GM23338 (cell line): ENCODE results near the gene AP1S2. TPM values are rescaled to one million over a fixed set of nuclear protein-coding genes. Genes with fewer than 3 reads are reported as not detected.
A peak's percentile ranks its signal among the peaks of the same experiment; 100 is the strongest.

Experiments used
- ATAC-seq: fragments of 200-7000 bp; cut with Tn5 transposase; 3 replicates; pipeline ENCODE4 v1.9.1; 2020
- DNase-seq: peaks from one replicate; pipeline ENCODE4 v3.0.0-alpha.2; 2015; ENCODE audit warnings: low spot score
- H2AFZ ChIP-seq: fragments of 200-600 bp; sonication (generic); 2 replicates; pipeline ENCODE4 v1.8.0; 2016; ENCODE audit warnings: antibody characterized with exemption, mild to moderate bottlenecking, moderate library complexity
- H3F3A ChIP-seq: fragments of 200-600 bp; sonication (generic); replicated peaks from 2 replicates; pipeline ENCODE4 v1.8.0; 2017; ENCODE audit warnings: antibody characterized with exemption, mixed run types, low read depth
- H3K27ac ChIP-seq: fragments of 200-600 bp; sonication (generic); 2 replicates; pipeline ENCODE4 v1.6.1; 2016; ENCODE audit warnings: low read depth
- H3K27me3 ChIP-seq: fragments of 200-600 bp; sonication (generic); 2 replicates; pipeline ENCODE4 v1.8.0; 2016; ENCODE audit warnings: mild to moderate bottlenecking, mixed run types, moderate library complexity; ENCODE audit not compliant: insufficient read depth
- H3K36me3 ChIP-seq: fragments of 200-600 bp; sonication (generic); 2 replicates; pipeline ENCODE4 v1.8.0; 2016; ENCODE audit warnings: mild to moderate bottlenecking; ENCODE audit not compliant: insufficient read depth
- H3K4me1 ChIP-seq: fragments of 200-600 bp; sonication (generic); 2 replicates; pipeline ENCODE4 v1.8.0; 2016; ENCODE audit warnings: mild to moderate bottlenecking, moderate library complexity; ENCODE audit not compliant: insufficient read depth
- H3K4me2 ChIP-seq: fragments of 200-600 bp; sonication (generic); 2 replicates; pipeline ENCODE4 v1.7.1; 2017; ENCODE audit warnings: mixed run types
- H3K4me3 ChIP-seq: fragments of 200-600 bp; sonication (generic); 2 replicates; pipeline ENCODE4 v1.6.1; 2016; ENCODE audit warnings: mixed run types
- H3K79me2 ChIP-seq: fragments of 200-600 bp; sonication (generic); replicated peaks from 2 replicates; pipeline ENCODE4 v1.8.0; 2017; ENCODE audit warnings: mild to moderate bottlenecking; ENCODE audit not compliant: insufficient read depth
- H3K9me2 ChIP-seq: fragments of 200-600 bp; sonication (generic); 2 replicates; pipeline ENCODE4 v1.8.0; 2017; ENCODE audit not compliant: insufficient read depth
- H4K20me1 ChIP-seq: fragments of 200-600 bp; sonication (generic); replicated peaks from 2 replicates; pipeline ENCODE4 v1.8.0; 2017; ENCODE audit warnings: mild to moderate bottlenecking; ENCODE audit not compliant: insufficient read depth
- H3K27ac Mint-ChIP-seq: 2 replicates; pipeline ENCODE4 v1.8.0; 2020; ENCODE audit warnings: inconsistent platforms, mild to moderate bottlenecking, moderate library complexity, mixed read lengths
- H3K27me3 Mint-ChIP-seq: 3 replicates; pipeline ENCODE4 v1.8.0; 2022; ENCODE audit warnings: low read depth, mild to moderate bottlenecking, moderate library complexity, mixed read lengths, inconsistent platforms; ENCODE audit not compliant: insufficient read depth, poor library complexity
- H3K36me3 Mint-ChIP-seq: 3 replicates; pipeline ENCODE4 v1.8.0; 2021; ENCODE audit warnings: low read depth, mild to moderate bottlenecking, inconsistent platforms, moderate library complexity, mixed read lengths
- H3K4me1 Mint-ChIP-seq: 3 replicates; pipeline ENCODE4 v1.8.0; 2020; ENCODE audit warnings: mild to moderate bottlenecking, inconsistent platforms, mixed read lengths
- H3K4me3 Mint-ChIP-seq: 3 replicates; pipeline ENCODE4 v1.8.0; 2021; ENCODE audit warnings: moderate library complexity, mild to moderate bottlenecking, inconsistent platforms, mixed read lengths
- H3K9me3 Mint-ChIP-seq: 3 replicates; pipeline ENCODE4 v1.8.0; 2020; ENCODE audit warnings: moderate library complexity, mild to moderate bottlenecking, inconsistent platforms, mixed read lengths
- ZNF114 ChIP-seq: fragments of 250-450 bp; sonication (Bioruptor Pico); IDR thresholded peaks from 2 replicates; pipeline ENCODE4 v1.5.0; 2020; ENCODE audit warnings: mild to moderate bottlenecking, moderate library complexity
- polyA plus RNA-seq: library from polyadenylated mRNA; unstranded; fragments of >200 nt; fragmentation: Nextera tagmentation; extraction: Ambion mirVana; gene quantifications from 2 replicates; pipeline ENCODE4 v1.2.1, GENCODE V29; 2016
- total RNA-seq: library from RNA; depleted of rRNA; stranded (reverse); fragments of >200 nt; shearing (Covaris generic); gene quantifications from 2 replicates; pipeline ENCODE4 v1.2.3, GENCODE V29; 2014
- TF ChIP-seq, protein P1 (sequence below): IDR thresholded peaks from 2 replicates; pipeline ENCODE4 v1.6.1; 2016; ENCODE audit warnings: antibody characterized with exemption
- TF ChIP-seq, protein P2 (sequence below), 2 experiments: fragments of 200-600 bp in 1 of 2; sonication (generic) in 1 of 2; conservative IDR thresholded peaks; 2 replicates each; pipeline versions ENCODE4 v1.5.1 to v1.6.1; 2016 to 2017; ENCODE audit warnings: antibody characterized with exemption in 2 of 2, low read depth in 2 of 2, mild to moderate bottlenecking in 2 of 2, moderate library complexity in 1 of 2
- TF ChIP-seq, protein P3 (sequence below): fragments of 250-450 bp; sonication (Bioruptor Pico); IDR thresholded peaks from 2 replicates; pipeline ENCODE4 v1.5.0; 2020; ENCODE audit warnings: mild to moderate bottlenecking, moderate library complexity

The AP1S2 gene
- total and polyA plus RNA-seq, 2 experiments from 2014 or later: 160 to 251 TPM

DNA sequence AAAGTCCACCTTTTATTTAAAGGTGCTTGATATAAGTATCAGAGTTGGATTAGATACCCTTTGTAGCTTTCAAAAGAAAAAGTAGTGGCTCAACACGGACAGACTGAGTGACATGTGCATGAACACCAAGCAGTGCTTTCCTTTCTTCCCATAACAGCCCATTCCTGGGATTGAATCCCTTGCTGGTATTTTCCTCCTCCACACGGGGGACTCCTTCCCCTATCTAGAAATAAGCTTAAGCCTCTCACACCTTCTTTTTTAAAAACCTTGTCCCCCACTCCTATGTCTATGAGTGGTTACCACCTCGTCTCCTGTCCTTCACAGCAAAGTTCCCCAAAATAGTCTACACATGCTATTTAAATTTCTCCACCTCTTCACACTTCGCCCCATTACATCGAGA is 5.1 kb downstream of the AP1S2 start:
- peak; percentile 39 for DNase-seq
- Histone ChIP-seq H3F3A (no peaks in the 10 kb centered on the region), H3K4me2 (peak overlapping the region; percentile 38), H3K36me3 (peaks cover 31% of the 10 kb centered on the region; the same call in 1 of the 2 replicates), H3K79me2 (peaks cover 98% of the 10 kb centered on the region), H4K20me1 (no peaks in the 10 kb centered on the region; the same call in none of the 2 replicates), H3K4me1 (peaks cover 34% of the 10 kb centered on the region), H3K4me3 (no peak overlapping the region), H3K9me2 (no peaks in the 10 kb centered on the region), H2AFZ (no peak overlapping the region), H3K27ac (peak overlapping the region; percentile 21; the same call in 1 of the 2 replicates), H3K27me3 (no peaks in the 10 kb centered on the region)
- peaks cover 43% of the 10 kb centered on the region for H3K4me1 Mint-ChIP-seq
- peak overlapping the region; percentile 33 for H3K27ac Mint-ChIP-seq
- TF ChIP-seq, protein P1, sequence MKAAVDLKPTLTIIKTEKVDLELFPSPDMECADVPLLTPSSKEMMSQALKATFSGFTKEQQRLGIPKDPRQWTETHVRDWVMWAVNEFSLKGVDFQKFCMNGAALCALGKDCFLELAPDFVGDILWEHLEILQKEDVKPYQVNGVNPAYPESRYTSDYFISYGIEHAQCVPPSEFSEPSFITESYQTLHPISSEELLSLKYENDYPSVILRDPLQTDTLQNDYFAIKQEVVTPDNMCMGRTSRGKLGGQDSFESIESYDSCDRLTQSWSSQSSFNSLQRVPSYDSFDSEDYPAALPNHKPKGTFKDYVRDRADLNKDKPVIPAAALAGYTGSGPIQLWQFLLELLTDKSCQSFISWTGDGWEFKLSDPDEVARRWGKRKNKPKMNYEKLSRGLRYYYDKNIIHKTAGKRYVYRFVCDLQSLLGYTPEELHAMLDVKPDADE: no peak
- TF ChIP-seq, protein P2, sequence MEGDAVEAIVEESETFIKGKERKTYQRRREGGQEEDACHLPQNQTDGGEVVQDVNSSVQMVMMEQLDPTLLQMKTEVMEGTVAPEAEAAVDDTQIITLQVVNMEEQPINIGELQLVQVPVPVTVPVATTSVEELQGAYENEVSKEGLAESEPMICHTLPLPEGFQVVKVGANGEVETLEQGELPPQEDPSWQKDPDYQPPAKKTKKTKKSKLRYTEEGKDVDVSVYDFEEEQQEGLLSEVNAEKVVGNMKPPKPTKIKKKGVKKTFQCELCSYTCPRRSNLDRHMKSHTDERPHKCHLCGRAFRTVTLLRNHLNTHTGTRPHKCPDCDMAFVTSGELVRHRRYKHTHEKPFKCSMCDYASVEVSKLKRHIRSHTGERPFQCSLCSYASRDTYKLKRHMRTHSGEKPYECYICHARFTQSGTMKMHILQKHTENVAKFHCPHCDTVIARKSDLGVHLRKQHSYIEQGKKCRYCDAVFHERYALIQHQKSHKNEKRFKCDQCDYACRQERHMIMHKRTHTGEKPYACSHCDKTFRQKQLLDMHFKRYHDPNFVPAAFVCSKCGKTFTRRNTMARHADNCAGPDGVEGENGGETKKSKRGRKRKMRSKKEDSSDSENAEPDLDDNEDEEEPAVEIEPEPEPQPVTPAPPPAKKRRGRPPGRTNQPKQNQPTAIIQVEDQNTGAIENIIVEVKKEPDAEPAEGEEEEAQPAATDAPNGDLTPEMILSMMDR (conservative IDR thresholded peaks at IDR 0.05; ENCODE audit: low read depth in 2 of 2): peak; percentile 34 to 44; a peak in 3 of 4 replicates
- H3K27me3 Mint-ChIP-seq: peaks cover 6% of the 10 kb centered on the region
- no peaks in the 10 kb centered on the region for H3K9me3 Mint-ChIP-seq
- peak; percentile 57 for ATAC-seq
- peaks cover 78% of the 10 kb centered on the region for H3K36me3 Mint-ChIP-seq
- H3K4me3 Mint-ChIP-seq: peak overlapping the region; percentile 39

DNA sequence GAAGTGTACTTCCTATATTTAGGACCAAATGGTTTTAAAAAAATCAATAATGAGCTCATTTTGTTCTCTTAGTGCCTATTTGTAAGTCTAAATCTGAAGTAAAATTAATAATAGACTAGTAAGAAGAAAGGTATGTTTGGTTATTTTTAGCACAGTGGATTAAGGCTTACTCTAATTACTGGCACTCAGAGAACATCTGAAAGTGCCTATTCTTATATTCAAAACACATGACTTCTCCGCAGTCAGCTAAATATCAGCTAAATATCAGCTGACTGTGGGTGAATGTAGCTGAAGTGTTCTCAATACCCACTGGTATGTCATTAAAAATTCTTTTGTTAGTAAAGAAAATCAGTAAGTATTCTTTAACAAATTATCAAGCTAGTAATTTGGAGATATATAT is 6.0 kb downstream of the AP1S2 start:
- H3K4me1 Mint-ChIP-seq: peaks cover 43% of the 10 kb centered on the region
- no peak overlapping the region for H3K4me3 Mint-ChIP-seq
- H3K4me2 ChIP-seq: peak overlapping the region; percentile 38; the same call in 1 of the 2 replicates
- 0 out of 2 replicates have a peak overlapping the region, but pooled peaks have one; percentile 46 for H3K27ac ChIP-seq
- peaks cover 100% of the 10 kb centered on the region for H3K79me2 ChIP-seq
- H3K9me2 ChIP-seq: no peaks in the 10 kb centered on the region
- peaks cover 40% of the 10 kb centered on the region; the same call in 1 of the 2 replicates for H3K36me3 ChIP-seq
- no peak for DNase-seq
- H3K27me3 Mint-ChIP-seq: peaks cover 6% of the 10 kb centered on the region
- H3F3A ChIP-seq: no peaks in the 10 kb centered on the region
- no peak overlapping the region for H2AFZ ChIP-seq
- H4K20me1 ChIP-seq: no peaks in the 10 kb centered on the region; the same call in none of the 2 replicates
- no peak overlapping the region for H3K4me3 ChIP-seq
- peaks cover 85% of the 10 kb centered on the region for H3K36me3 Mint-ChIP-seq
- H3K27ac Mint-ChIP-seq: no peak overlapping the region
- H3K27me3 ChIP-seq: no peaks in the 10 kb centered on the region
- H3K4me1 ChIP-seq: peaks cover 34% of the 10 kb centered on the region
- no peaks in the 10 kb centered on the region for H3K9me3 Mint-ChIP-seq
- no peak for ATAC-seq
- TF ChIP-seq, protein P3, sequence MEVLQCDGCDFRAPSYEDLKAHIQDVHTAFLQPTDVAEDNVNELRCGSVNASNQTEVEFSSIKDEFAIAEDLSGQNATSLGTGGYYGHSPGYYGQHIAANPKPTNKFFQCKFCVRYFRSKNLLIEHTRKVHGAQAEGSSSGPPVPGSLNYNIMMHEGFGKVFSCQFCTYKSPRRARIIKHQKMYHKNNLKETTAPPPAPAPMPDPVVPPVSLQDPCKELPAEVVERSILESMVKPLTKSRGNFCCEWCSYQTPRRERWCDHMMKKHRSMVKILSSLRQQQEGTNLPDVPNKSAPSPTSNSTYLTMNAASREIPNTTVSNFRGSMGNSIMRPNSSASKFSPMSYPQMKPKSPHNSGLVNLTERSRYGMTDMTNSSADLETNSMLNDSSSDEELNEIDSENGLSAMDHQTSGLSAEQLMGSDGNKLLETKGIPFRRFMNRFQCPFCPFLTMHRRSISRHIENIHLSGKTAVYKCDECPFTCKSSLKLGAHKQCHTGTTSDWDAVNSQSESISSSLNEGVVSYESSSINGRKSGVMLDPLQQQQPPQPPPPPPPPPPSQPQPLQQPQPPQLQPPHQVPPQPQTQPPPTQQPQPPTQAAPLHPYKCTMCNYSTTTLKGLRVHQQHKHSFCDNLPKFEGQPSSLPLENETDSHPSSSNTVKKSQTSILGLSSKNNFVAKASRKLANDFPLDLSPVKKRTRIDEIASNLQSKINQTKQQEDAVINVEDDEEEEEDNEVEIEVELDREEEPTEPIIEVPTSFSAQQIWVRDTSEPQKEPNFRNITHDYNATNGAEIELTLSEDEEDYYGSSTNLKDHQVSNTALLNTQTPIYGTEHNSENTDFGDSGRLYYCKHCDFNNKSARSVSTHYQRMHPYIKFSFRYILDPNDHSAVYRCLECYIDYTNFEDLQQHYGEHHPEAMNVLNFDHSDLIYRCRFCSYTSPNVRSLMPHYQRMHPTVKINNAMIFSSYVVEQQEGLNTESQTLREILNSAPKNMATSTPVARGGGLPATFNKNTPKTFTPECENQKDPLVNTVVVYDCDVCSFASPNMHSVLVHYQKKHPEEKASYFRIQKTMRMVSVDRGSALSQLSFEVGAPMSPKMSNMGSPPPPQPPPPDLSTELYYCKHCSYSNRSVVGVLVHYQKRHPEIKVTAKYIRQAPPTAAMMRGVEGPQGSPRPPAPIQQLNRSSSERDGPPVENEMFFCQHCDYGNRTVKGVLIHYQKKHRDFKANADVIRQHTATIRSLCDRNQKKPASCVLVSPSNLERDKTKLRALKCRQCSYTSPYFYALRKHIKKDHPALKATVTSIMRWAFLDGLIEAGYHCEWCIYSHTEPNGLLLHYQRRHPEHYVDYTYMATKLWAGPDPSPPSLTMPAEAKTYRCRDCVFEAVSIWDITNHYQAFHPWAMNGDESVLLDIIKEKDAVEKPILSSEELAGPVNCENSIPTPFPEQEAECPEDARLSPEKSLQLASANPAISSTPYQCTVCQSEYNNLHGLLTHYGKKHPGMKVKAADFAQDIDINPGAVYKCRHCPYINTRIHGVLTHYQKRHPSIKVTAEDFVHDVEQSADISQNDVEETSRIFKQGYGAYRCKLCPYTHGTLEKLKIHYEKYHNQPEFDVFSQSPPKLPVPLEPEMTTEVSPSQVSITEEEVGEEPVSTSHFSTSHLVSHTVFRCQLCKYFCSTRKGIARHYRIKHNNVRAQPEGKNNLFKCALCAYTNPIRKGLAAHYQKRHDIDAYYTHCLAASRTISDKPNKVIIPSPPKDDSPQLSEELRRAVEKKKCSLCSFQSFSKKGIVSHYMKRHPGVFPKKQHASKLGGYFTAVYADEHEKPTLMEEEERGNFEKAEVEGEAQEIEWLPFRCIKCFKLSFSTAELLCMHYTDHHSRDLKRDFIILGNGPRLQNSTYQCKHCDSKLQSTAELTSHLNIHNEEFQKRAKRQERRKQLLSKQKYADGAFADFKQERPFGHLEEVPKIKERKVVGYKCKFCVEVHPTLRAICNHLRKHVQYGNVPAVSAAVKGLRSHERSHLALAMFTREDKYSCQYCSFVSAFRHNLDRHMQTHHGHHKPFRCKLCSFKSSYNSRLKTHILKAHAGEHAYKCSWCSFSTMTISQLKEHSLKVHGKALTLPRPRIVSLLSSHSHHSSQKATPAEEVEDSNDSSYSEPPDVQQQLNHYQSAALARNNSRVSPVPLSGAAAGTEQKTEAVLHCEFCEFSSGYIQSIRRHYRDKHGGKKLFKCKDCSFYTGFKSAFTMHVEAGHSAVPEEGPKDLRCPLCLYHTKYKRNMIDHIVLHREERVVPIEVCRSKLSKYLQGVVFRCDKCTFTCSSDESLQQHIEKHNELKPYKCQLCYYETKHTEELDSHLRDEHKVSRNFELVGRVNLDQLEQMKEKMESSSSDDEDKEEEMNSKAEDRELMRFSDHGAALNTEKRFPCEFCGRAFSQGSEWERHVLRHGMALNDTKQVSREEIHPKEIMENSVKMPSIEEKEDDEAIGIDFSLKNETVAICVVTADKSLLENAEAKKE (CRISPR knock-in tag): no peak
- TF ChIP-seq, protein P2 (conservative IDR thresholded peaks at IDR 0.05; ENCODE audit: low read depth in 2 of 2): no peak
- TF ChIP-seq ZNF114 (CRISPR knock-in tag): no peak
- TF ChIP-seq, protein P1: no peak
